Panc1 (cell line): ENCODE results near the gene MROH2A.

Experiments
- POLR2AphosphoS5 ChIP-seq: IDR thresholded peaks from 2 replicates; pipeline ENCODE4 v1.6.1; 2012; ENCODE audit warnings: mild to moderate bottlenecking, low read depth, low read length, moderate library complexity
- SIN3A ChIP-seq: IDR thresholded peaks from 2 replicates; pipeline ENCODE4 v1.6.1; 2012; ENCODE audit warnings: low read depth, mild to moderate bottlenecking, low read length, moderate library complexity, borderline replicate concordance; ENCODE audit not compliant: insufficient read depth
- TF ChIP-seq, protein P1 (sequence below): fragments of 450-650 bp; IDR thresholded peaks from 2 replicates; pipeline ENCODE4 v1.5.1; 2017; ENCODE audit warnings: mild to moderate bottlenecking

- TF ChIP-seq POLR2AphosphoS5 (no peak), SIN3A (no peak)
- TF ChIP-seq, protein P1, sequence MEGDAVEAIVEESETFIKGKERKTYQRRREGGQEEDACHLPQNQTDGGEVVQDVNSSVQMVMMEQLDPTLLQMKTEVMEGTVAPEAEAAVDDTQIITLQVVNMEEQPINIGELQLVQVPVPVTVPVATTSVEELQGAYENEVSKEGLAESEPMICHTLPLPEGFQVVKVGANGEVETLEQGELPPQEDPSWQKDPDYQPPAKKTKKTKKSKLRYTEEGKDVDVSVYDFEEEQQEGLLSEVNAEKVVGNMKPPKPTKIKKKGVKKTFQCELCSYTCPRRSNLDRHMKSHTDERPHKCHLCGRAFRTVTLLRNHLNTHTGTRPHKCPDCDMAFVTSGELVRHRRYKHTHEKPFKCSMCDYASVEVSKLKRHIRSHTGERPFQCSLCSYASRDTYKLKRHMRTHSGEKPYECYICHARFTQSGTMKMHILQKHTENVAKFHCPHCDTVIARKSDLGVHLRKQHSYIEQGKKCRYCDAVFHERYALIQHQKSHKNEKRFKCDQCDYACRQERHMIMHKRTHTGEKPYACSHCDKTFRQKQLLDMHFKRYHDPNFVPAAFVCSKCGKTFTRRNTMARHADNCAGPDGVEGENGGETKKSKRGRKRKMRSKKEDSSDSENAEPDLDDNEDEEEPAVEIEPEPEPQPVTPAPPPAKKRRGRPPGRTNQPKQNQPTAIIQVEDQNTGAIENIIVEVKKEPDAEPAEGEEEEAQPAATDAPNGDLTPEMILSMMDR, result no peak
These were observed 31.5 kb upstream of the MROH2A start for GRCh38 chr2:233746475-233747282.
